Vagina (tissue), 2 donors: Measurements from ENCODE around the gene CGRRF1. TPM values are rescaled to one million over a fixed set of nuclear protein-coding genes. Genes with fewer than 3 reads are reported as not detected.

ENCODE experiments used
- DNase-seq, 2 donors: peaks; one replicate each; pipeline ENCODE4 v3.0.0-alpha.2; 2017; ENCODE audit errors: extremely low spot score in 2 of 2
- H3K27ac ChIP-seq: fragments of 200-600 bp; sonication (generic); one replicate; pipeline ENCODE4 v1.5.1; 2019
- H3K27me3 ChIP-seq: fragments of 200-600 bp; sonication (generic); one replicate; pipeline ENCODE4 v1.5.1; 2019
- H3K36me3 ChIP-seq, 2 donors: fragments of 200-600 bp; sonication (generic); one replicate each; pipeline ENCODE4 v1.5.1; 2017 to 2019
- H3K4me1 ChIP-seq: fragments of 200-600 bp; sonication (generic); one replicate; pipeline ENCODE4 v1.5.1; 2019
- H3K4me3 ChIP-seq, 2 donors: fragments of 200-600 bp; sonication (generic); 1 replicate in 1 of 2; 2 replicates in 1 of 2; pipeline ENCODE4 v1.5.1; 2016 to 2019
- H3K9me3 ChIP-seq: fragments of 200-600 bp; sonication (generic); one replicate; pipeline ENCODE4 v1.5.1; 2019
- POLR2A ChIP-seq, 2 donors: fragments of 450-650 bp; IDR thresholded peaks; one replicate each; pipeline ENCODE4 v1.6.1; 2017; ENCODE audit warnings: antibody characterized with exemption in 2 of 2, mild to moderate bottlenecking in 2 of 2, moderate library complexity in 2 of 2
- POLR2AphosphoS5 ChIP-seq, 2 donors: sonication (generic); formaldehyde crosslinking; IDR thresholded peaks; one replicate each; pipeline ENCODE4 v1.9.0; 2017; ENCODE audit warnings: antibody characterized with exemption in 2 of 2, mild to moderate bottlenecking in 2 of 2, low read depth in 1 of 2; ENCODE audit not compliant: insufficient read depth in 1 of 2
- intact Hi-C: fragments of 100-400 bp; cut with DNase I; formaldehyde crosslinking; loops from one replicate; pipeline ENCODE4 v1.15.1; 2023
- total RNA-seq: library from RNA; depleted of rRNA; stranded (reverse); fragments of >200 nt; gene quantifications from one replicate; pipeline ENCODE4 v1.2.3, GENCODE V29; 2016
- TF ChIP-seq, protein P1 (sequence below), 3 experiments: fragments of 450-650 bp in 2 of 3; fragments of 200-600 bp in 1 of 3; sonication (generic) in 1 of 3; IDR thresholded peaks; one replicate each; pipeline ENCODE4 v1.5.1; 2017 to 2019; ENCODE audit warnings: antibody characterized with exemption in 3 of 3, mild to moderate bottlenecking in 2 of 3, moderate library complexity in 2 of 3

The CGRRF1 gene
- total RNA-seq, 1 donor from 2014 or later: 9.6 TPM

DNA sequence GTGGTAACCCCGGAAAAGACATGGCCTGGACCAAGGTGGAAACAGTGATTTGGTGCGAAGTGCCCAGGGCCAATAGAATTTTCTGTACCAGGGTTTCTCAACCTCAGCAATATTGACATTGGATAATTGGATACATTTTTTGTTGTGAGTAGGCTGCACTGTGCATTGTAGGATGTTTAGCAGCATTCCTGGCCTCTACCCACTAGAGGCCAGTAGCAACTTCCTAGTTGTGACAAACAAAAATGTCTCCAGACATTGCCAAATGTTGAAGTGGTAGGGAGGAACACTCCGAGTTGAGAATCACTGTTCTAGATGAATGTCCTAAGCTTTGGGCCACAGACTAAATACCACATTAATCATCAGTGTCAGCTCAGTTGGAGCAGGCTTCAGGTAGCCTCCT lies 6.2 kb upstream of the CGRRF1 start:
- no peaks in the 10 kb centered on the region for H3K4me1 ChIP-seq
- H3K36me3 ChIP-seq: no peaks in the 10 kb centered on the region
- intact Hi-C loops: no loop called here
- DNase-seq: no peak
- H3K4me3 ChIP-seq: no peak overlapping the region
- H3K9me3 ChIP-seq: no peaks in the 10 kb centered on the region
- H3K27me3 ChIP-seq: no peaks in the 10 kb centered on the region
- TF ChIP-seq POLR2A (IDR thresholded peaks at IDR 0.05) (no peak), POLR2AphosphoS5 (IDR thresholded peaks at IDR 0.05; ENCODE audit: insufficient read depth in 1 of 2, low read depth in 1 of 2) (no peak)
- TF ChIP-seq, protein P1, sequence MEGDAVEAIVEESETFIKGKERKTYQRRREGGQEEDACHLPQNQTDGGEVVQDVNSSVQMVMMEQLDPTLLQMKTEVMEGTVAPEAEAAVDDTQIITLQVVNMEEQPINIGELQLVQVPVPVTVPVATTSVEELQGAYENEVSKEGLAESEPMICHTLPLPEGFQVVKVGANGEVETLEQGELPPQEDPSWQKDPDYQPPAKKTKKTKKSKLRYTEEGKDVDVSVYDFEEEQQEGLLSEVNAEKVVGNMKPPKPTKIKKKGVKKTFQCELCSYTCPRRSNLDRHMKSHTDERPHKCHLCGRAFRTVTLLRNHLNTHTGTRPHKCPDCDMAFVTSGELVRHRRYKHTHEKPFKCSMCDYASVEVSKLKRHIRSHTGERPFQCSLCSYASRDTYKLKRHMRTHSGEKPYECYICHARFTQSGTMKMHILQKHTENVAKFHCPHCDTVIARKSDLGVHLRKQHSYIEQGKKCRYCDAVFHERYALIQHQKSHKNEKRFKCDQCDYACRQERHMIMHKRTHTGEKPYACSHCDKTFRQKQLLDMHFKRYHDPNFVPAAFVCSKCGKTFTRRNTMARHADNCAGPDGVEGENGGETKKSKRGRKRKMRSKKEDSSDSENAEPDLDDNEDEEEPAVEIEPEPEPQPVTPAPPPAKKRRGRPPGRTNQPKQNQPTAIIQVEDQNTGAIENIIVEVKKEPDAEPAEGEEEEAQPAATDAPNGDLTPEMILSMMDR (IDR thresholded peaks at IDR 0.05): no peak
- no peak overlapping the region for H3K27ac ChIP-seq

DNA sequence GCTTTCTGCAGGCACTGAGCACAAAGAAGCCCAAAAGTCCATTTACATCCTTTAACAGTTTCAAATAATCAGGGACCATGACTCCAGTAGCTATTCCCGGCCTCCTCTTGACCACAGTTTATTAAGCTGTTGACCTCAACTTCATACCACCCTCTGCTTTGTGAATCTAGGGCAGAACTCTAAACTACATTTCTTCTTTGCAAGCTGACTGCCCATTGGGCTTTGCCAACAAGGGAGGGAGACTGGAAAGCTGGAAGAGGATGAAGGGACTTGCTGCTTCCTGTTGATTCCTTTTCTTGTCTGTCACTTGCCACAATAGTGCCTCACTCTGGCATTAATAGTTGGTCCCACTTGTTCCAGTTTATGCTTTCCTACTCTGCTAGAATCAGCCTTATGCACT lies 2.7 kb downstream of the CGRRF1 start:
- Histone ChIP-seq H3K4me1 (peaks cover 34% of the 10 kb centered on the region), H3K4me3 (no peak overlapping the region), H3K36me3 (peaks cover 0 to 4% of the 10 kb centered on the region in 2 donors), H3K9me3 (peaks cover 4% of the 10 kb centered on the region), H3K27me3 (no peaks in the 10 kb centered on the region), H3K27ac (no peak overlapping the region)
- no peak for DNase-seq
- intact Hi-C loops: no loop called here
- TF ChIP-seq POLR2A (IDR thresholded peaks at IDR 0.05) (no peak), POLR2AphosphoS5 (IDR thresholded peaks at IDR 0.05; ENCODE audit: insufficient read depth in 1 of 2, low read depth in 1 of 2) (no peak)
- TF ChIP-seq, protein P1 (IDR thresholded peaks at IDR 0.05): no peak

DNA sequence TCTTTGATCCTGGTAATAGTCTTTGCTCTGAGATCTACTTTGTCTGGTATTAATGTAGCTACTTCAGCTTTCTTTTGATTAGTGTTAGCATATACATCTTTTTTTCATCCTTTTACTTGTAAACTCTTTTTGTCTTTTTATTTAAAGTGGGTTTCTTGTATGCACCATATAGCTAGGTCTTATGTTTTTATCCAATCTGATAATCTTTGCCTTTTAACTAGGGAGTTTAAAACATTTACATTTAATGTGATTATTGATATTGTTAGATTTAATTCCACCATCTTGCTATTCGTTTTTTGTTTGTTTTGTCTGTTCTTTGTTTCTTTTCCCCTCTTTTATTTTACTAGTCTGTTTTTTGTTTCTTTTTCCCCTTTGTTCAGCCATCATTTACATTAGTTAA lies 6.0 kb downstream of the CGRRF1 start:
- H3K4me1 ChIP-seq: peaks cover 30% of the 10 kb centered on the region
- H3K36me3 ChIP-seq: peaks cover 0 to 4% of the 10 kb centered on the region in 2 donors
- H3K27me3 ChIP-seq: no peaks in the 10 kb centered on the region
- DNase-seq: no peak
- intact Hi-C loops: no loop called here
- no peak overlapping the region for H3K27ac ChIP-seq
- TF ChIP-seq POLR2A (IDR thresholded peaks at IDR 0.05) (no peak), POLR2AphosphoS5 (IDR thresholded peaks at IDR 0.05; ENCODE audit: insufficient read depth in 1 of 2, low read depth in 1 of 2) (no peak)
- TF ChIP-seq, protein P1 (IDR thresholded peaks at IDR 0.05): no peak
- no peak overlapping the region for H3K4me3 ChIP-seq
- peaks cover 4% of the 10 kb centered on the region for H3K9me3 ChIP-seq

DNA sequence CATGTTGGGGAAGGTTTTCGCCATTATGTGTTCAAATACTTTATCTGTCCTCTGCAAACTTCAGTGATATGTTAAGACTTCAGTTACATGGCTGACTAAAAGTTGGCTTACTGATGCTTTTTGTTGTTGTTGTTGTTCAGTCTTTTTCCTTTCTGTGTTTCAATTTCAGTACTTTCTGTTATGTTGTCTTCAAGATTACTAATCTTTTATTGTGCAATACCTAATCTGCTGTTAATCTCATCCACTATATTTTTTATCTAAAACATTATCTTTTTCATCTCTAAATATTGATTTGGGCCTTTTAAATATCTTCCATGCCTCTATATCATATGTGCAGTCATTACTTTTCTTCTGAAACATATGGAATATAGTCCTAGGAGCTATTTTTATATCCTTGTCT lies 7.0 kb downstream of the CGRRF1 start:
- TF ChIP-seq POLR2A (IDR thresholded peaks at IDR 0.05): no peak
- no peak for TF ChIP-seq POLR2AphosphoS5 (IDR thresholded peaks at IDR 0.05; ENCODE audit: insufficient read depth in 1 of 2, low read depth in 1 of 2)
- TF ChIP-seq, protein P1 (IDR thresholded peaks at IDR 0.05): no peak
- intact Hi-C loops: no loop called here
- Histone ChIP-seq H3K4me1 (peaks cover 19% of the 10 kb centered on the region), H3K27ac (no peak overlapping the region), H3K36me3 (peaks cover 0 to 4% of the 10 kb centered on the region in 2 donors), H3K9me3 (peaks cover 4% of the 10 kb centered on the region), H3K27me3 (no peaks in the 10 kb centered on the region), H3K4me3 (no peak overlapping the region)
- DNase-seq: no peak

DNA sequence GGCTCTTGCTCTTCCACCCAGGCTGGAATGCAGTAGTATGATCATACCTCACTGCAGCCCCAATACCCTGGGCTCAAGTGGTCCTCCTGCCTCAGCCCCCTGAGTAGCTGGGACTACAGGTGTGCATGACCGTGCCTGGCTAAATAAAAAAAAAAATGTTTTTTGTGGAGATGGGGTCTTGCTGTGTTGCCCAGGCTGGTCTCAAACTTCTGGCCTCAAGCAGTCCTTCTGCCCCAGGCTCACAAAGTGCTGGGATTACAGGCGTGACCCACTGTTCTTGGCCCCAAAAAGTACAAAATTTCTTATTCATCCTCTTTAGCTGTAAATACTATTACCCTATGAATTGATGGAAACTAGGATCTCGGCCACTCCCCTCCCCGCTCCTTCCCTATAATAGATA lies 14.7 kb downstream of the CGRRF1 start:
- peaks cover 0 to 26% of the 10 kb centered on the region in 2 donors for H3K36me3 ChIP-seq
- H3K27me3 ChIP-seq: no peaks in the 10 kb centered on the region
- H3K9me3 ChIP-seq: no peaks in the 10 kb centered on the region
- no peak for DNase-seq
- no peaks in the 10 kb centered on the region for H3K4me1 ChIP-seq
- TF ChIP-seq POLR2A (IDR thresholded peaks at IDR 0.05): no peak
- TF ChIP-seq, protein P1 (IDR thresholded peaks at IDR 0.05): no peak
- no peak for TF ChIP-seq POLR2AphosphoS5 (IDR thresholded peaks at IDR 0.05; ENCODE audit: insufficient read depth in 1 of 2, low read depth in 1 of 2)
- intact Hi-C loops: no loop called here
- no peak overlapping the region for H3K27ac ChIP-seq
- no peak overlapping the region for H3K4me3 ChIP-seq
